Body of pancreas (tissue), 4 donors: ENCODE data around the gene MCTP1.

ENCODE experiments used
- POLR2A ChIP-seq, 3 donors: fragments of 450-650 bp; IDR thresholded peaks; one replicate each; pipeline ENCODE4 v1.6.1; 2016; ENCODE audit warnings: antibody characterized with exemption in 3 of 3, mild to moderate bottlenecking in 2 of 3
- TF ChIP-seq, protein P1 (sequence below), 7 experiments: fragments of 450-650 bp in 4 of 7; fragments of 200-600 bp in 3 of 7; sonication (generic) in 3 of 7; IDR thresholded peaks; one replicate each; pipeline ENCODE4 v1.5.1; 2016 to 2019; ENCODE audit warnings: antibody characterized with exemption in 7 of 7

DNA sequence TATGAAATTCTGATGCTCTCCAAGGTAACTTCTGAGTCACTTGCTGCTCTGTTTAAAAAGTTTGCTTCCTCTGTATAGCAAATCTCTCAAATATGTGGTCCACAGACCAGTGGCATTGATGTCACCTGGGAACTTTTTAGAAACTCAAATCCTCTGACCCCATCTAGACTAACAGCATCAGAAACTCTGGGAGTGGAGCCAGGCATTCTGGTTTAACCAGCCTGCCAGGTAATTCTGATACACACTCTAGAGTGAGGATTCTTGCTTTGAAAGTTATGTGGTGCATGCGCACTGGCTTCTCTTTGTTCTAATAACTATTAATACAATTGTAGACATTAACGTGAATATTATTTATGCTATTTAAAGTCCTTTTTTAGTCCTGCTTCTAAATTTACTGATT lies 368.3 kb downstream of the MCTP1 start:
- TF ChIP-seq, protein P1, sequence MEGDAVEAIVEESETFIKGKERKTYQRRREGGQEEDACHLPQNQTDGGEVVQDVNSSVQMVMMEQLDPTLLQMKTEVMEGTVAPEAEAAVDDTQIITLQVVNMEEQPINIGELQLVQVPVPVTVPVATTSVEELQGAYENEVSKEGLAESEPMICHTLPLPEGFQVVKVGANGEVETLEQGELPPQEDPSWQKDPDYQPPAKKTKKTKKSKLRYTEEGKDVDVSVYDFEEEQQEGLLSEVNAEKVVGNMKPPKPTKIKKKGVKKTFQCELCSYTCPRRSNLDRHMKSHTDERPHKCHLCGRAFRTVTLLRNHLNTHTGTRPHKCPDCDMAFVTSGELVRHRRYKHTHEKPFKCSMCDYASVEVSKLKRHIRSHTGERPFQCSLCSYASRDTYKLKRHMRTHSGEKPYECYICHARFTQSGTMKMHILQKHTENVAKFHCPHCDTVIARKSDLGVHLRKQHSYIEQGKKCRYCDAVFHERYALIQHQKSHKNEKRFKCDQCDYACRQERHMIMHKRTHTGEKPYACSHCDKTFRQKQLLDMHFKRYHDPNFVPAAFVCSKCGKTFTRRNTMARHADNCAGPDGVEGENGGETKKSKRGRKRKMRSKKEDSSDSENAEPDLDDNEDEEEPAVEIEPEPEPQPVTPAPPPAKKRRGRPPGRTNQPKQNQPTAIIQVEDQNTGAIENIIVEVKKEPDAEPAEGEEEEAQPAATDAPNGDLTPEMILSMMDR (IDR thresholded peaks at IDR 0.05), result no peak
- TF ChIP-seq POLR2A (IDR thresholded peaks at IDR 0.05), result no peak
